Mesenchymal stem cell (in vitro differentiated cells and primary cell): Measurements from ENCODE around the gene MORC2.

Experiments used
- DNase-seq: peaks from one replicate; pipeline ENCODE4 v3.0.0-alpha.2; 2013
- H2AFZ ChIP-seq: one replicate; pipeline ENCODE4 v1.6.1; 2013; ENCODE audit warnings: low read depth, mild to moderate bottlenecking, control low read depth, inconsistent platforms, low read length, moderate library complexity
- H2AK5ac ChIP-seq: 2 replicates; pipeline ENCODE4 v1.6.1; 2013; ENCODE audit warnings: low read length, moderate library complexity, mild to moderate bottlenecking, inconsistent platforms; ENCODE audit not compliant: severe bottlenecking
- H2BK120ac ChIP-seq: one replicate; pipeline ENCODE4 v1.6.1; 2013; ENCODE audit warnings: low read depth, mild to moderate bottlenecking, inconsistent platforms, low read length, moderate library complexity
- H2BK12ac ChIP-seq, 2 experiments: one replicate each; pipeline ENCODE4 v1.6.1; 2013; ENCODE audit warnings: inconsistent platforms in 2 of 2, low read length in 2 of 2, mild to moderate bottlenecking in 2 of 2, moderate library complexity in 2 of 2, control low read depth in 1 of 2
- H2BK15ac ChIP-seq: one replicate; pipeline ENCODE4 v1.6.1; 2013; ENCODE audit warnings: mild to moderate bottlenecking, low read depth, inconsistent platforms; ENCODE audit not compliant: poor library complexity, severe bottlenecking
- H2BK5ac ChIP-seq: 2 replicates; pipeline ENCODE4 v1.6.1; 2013; ENCODE audit warnings: low read depth, mild to moderate bottlenecking, low read length, control low read depth, inconsistent platforms; ENCODE audit not compliant: poor library complexity, severe bottlenecking
- H3K14ac ChIP-seq, 2 experiments: one replicate each; pipeline ENCODE4 v1.6.1; 2013; ENCODE audit warnings: inconsistent platforms in 2 of 2, low read length in 2 of 2, control low read depth in 1 of 2, mild to moderate bottlenecking in 1 of 2, moderate library complexity in 1 of 2
- H3K18ac ChIP-seq, 2 experiments: one replicate each; pipeline ENCODE4 v1.6.1; 2013; ENCODE audit warnings: inconsistent platforms in 2 of 2, low read length in 2 of 2, control low read depth in 1 of 2, low read depth in 1 of 2, mild to moderate bottlenecking in 1 of 2
- H3K23ac ChIP-seq, 2 experiments: one replicate each; pipeline ENCODE4 v1.6.1; 2013; ENCODE audit warnings: inconsistent platforms in 2 of 2, low read length in 2 of 2, mild to moderate bottlenecking in 2 of 2, moderate library complexity in 2 of 2, control low read depth in 1 of 2
- H3K27ac ChIP-seq: 2 replicates; pipeline ENCODE4 v1.5.1; 2013; ENCODE audit warnings: mild to moderate bottlenecking, moderate library complexity, low read length, control low read depth, inconsistent platforms; ENCODE audit not compliant: poor library complexity, severe bottlenecking
- H3K27me3 ChIP-seq, 2 experiments: 2 replicates each; pipeline versions ENCODE4 v1.6.1 to v1.7.0; 2013; ENCODE audit warnings: low read length in 2 of 2, mild to moderate bottlenecking in 2 of 2, moderate library complexity in 2 of 2, control low read depth in 1 of 2, inconsistent platforms in 1 of 2; ENCODE audit not compliant: control insufficient read depth in 1 of 2, insufficient read depth in 1 of 2
- H3K36me3 ChIP-seq, 2 experiments: 2 replicates each; pipeline versions ENCODE4 v1.6.1 to v1.7.0; 2013; ENCODE audit warnings: low read length in 2 of 2, control low read depth in 1 of 2, inconsistent platforms in 1 of 2, low read depth in 1 of 2, mild to moderate bottlenecking in 1 of 2; ENCODE audit not compliant: insufficient read depth in 2 of 2, control insufficient read depth in 1 of 2
- H3K4ac ChIP-seq, 2 experiments: one replicate each; pipeline ENCODE4 v1.6.1; 2013; ENCODE audit warnings: inconsistent platforms in 2 of 2, low read length in 2 of 2, mild to moderate bottlenecking in 2 of 2, moderate library complexity in 2 of 2, control low read depth in 1 of 2, low read depth in 1 of 2
- H3K4me1 ChIP-seq: 2 replicates; pipeline ENCODE4 v1.6.1; 2013; ENCODE audit warnings: low read depth, low read length, control low read depth; ENCODE audit not compliant: control insufficient read depth, insufficient read depth
- H3K4me2 ChIP-seq: 2 replicates; pipeline ENCODE4 v1.6.1; 2013; ENCODE audit warnings: low read length, mild to moderate bottlenecking, inconsistent platforms; ENCODE audit not compliant: poor library complexity, severe bottlenecking
- H3K4me3 ChIP-seq, 2 experiments: 2 replicates each; pipeline versions ENCODE4 v1.5.1 to v1.7.0; 2013; ENCODE audit warnings: low read length in 2 of 2, mild to moderate bottlenecking in 2 of 2, control low read depth in 1 of 2, low read depth in 1 of 2; ENCODE audit not compliant: insufficient read depth in 1 of 2
- H3K79me1 ChIP-seq: replicated peaks from 2 replicates; pipeline ENCODE4 v1.6.1; 2013; ENCODE audit warnings: mild to moderate bottlenecking, control low read depth, low read length, inconsistent platforms; ENCODE audit not compliant: poor library complexity, severe bottlenecking
- H3K9ac ChIP-seq: 2 replicates; pipeline ENCODE4 v1.7.0; 2013; ENCODE audit warnings: mild to moderate bottlenecking, low read length, moderate library complexity
- H3K9me3 ChIP-seq: 2 replicates; pipeline ENCODE4 v1.7.0; 2013; ENCODE audit warnings: mild to moderate bottlenecking, low read length; ENCODE audit not compliant: control insufficient read depth
- H4K8ac ChIP-seq: one replicate; pipeline ENCODE4 v1.6.1; 2013; ENCODE audit warnings: inconsistent platforms, mild to moderate bottlenecking, low read length, moderate library complexity
- H4K91ac ChIP-seq: one replicate; pipeline ENCODE4 v1.6.1; 2013; ENCODE audit warnings: mild to moderate bottlenecking, low read length, inconsistent platforms
- WGBS: methylation state at CpG from one replicate; pipeline ENCODE4 v1.1.7; 2013; ENCODE audit warnings: mixed read lengths; 5-methylcytosine and 5-hydroxymethylcytosine counted together

MORC2 gene

GRCh38 chr22:30880181-30880601 is 88.4 kb downstream of the MORC2 start:
- no peaks in the 10 kb centered on the region for H3K36me3 ChIP-seq
- H4K91ac ChIP-seq, result peak overlapping the region; percentile 21
- no peak overlapping the region for H2BK12ac ChIP-seq
- H3K4me3 ChIP-seq, result no peak overlapping the region
- no peak overlapping the region for H3K9ac ChIP-seq
- no peak overlapping the region for H2AK5ac ChIP-seq
- H3K18ac ChIP-seq, result no peak overlapping the region
- H3K27me3 ChIP-seq, result peaks cover 0 to 23% of the 10 kb centered on the region in 2 experiments
- peaks cover 3% of the 10 kb centered on the region for H3K4me1 ChIP-seq
- H2AFZ ChIP-seq, result no peak overlapping the region
- H3K79me1 ChIP-seq, result no peaks in the 10 kb centered on the region
- H2BK5ac ChIP-seq, result no peak overlapping the region
- no peak for DNase-seq
- H2BK120ac ChIP-seq, result no peak overlapping the region
- H3K4ac ChIP-seq, result no peak overlapping the region
- H3K23ac ChIP-seq, result no peak overlapping the region
- no peak overlapping the region for H3K4me2 ChIP-seq
- H3K14ac ChIP-seq, result no peak overlapping the region
- H2BK15ac ChIP-seq, result no peak overlapping the region
- 85% methylated on average over 8 of the region's 8 CpGs for WGBS
- H3K27ac ChIP-seq, result no peak overlapping the region
- no peak overlapping the region for H4K8ac ChIP-seq
- H3K9me3 ChIP-seq, result no peaks in the 10 kb centered on the region

DNA sequence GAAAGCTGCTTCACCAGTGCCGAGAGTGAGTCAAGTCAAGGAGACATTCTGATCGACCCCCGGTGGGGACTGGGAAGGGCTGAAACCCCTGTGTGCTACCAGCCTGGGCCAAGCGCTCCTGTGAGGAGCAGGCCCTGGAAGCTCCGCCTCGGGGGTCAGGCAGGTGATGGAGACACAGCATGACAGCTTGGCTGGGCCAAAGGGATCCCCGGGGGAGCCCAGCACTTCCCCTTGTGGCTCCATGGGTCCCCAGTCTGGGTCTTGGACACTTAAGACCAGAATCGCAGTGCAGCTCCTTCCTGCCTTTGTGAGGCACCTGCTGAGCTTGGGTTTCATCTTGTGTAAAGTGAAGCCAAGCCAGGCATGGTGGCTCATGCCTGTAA is 89.2 kb downstream of the MORC2 start:
- Histone ChIP-seq H4K8ac (no peak overlapping the region), H2BK5ac (no peak overlapping the region), H2AK5ac (no peak overlapping the region), H3K4me1 (peaks cover 3% of the 10 kb centered on the region), H3K18ac (no peak overlapping the region), H3K27me3 (peaks cover 0 to 23% of the 10 kb centered on the region in 2 experiments), H2BK15ac (no peak overlapping the region), H3K4ac (no peak overlapping the region), H2BK12ac (no peak overlapping the region), H3K9me3 (no peaks in the 10 kb centered on the region), H3K23ac (no peak overlapping the region), H3K4me2 (no peak overlapping the region), H2BK120ac (no peak overlapping the region), H2AFZ (no peak overlapping the region), H3K27ac (no peak overlapping the region), H3K4me3 (no peak overlapping the region), H3K36me3 (no peaks in the 10 kb centered on the region), H3K14ac (no peak overlapping the region), H3K9ac (no peak overlapping the region), H3K79me1 (no peaks in the 10 kb centered on the region), H4K91ac (no peak overlapping the region)
- DNase-seq, result no peak
- WGBS, result 80% methylated on average over 8 of the region's 8 CpGs

GRCh38 chr22:30878516-30879414 is 89.8 kb downstream of the MORC2 start:
- Histone ChIP-seq H2BK5ac (no peak overlapping the region), H4K8ac (no peak overlapping the region), H2BK12ac (no peak overlapping the region), H3K4me2 (no peak overlapping the region), H3K79me1 (no peaks in the 10 kb centered on the region), H3K18ac (no peak overlapping the region), H3K9ac (no peak overlapping the region), H3K27ac (no peak overlapping the region), H3K27me3 (peaks cover 0 to 18% of the 10 kb centered on the region in 2 experiments), H2BK15ac (peak overlapping the region; percentile 4), H3K9me3 (no peaks in the 10 kb centered on the region), H3K4me3 (no peak overlapping the region), H4K91ac (no peak overlapping the region), H3K36me3 (no peaks in the 10 kb centered on the region), H3K4me1 (peaks cover 3% of the 10 kb centered on the region), H2AFZ (no peak overlapping the region), H3K14ac (no peak overlapping the region), H3K23ac (no peak overlapping the region), H2AK5ac (no peak overlapping the region), H3K4ac (no peak overlapping the region), H2BK120ac (no peak overlapping the region)
- DNase-seq, result no peak
- WGBS, result 83% methylated on average over 16 of the region's 16 CpGs

DNA sequence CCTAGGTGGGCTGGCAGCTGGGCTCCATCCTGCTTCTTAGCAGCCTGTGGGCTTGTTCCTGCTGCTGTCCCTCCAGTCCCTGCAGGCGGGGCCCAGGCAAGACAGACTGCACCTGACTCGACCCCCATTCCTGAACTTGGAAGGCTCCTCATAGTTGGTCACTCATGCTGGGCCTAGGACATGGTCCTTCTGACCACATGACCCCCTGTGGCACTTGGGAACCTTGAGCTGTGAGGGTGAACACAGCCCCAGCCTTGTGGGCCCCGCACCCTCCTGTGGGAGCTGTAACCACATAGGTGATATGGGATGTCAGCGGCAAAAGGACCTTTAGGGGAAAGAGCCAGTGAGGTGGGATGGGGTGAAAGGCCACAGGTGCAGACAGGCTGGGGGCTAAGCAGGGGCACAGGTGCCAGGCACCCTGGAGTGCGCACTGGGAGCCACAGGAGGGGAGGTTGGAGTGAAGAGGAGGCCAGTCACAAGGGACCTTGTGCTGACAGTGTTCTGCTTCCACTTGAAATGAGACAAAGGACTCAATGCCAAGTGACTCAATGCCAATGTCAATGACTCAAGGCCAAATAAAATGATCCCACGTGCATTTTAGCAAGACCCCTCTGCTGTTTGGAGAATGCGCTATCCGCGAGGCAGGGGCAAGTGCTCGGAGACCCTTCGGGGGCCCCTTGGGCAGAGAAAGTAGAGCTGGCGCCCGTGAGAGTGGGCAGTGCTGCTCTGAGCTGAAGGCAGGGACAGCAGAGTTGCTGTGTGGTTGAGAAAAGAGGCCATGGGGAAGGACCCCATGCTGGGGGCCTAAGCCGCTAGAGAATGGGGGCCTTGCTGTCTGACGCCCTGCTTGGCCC is 90.7 kb downstream of the MORC2 start:
- Histone ChIP-seq H3K9me3 (no peaks in the 10 kb centered on the region), H2AK5ac (no peak overlapping the region), H4K91ac (peak overlapping the region; percentile 7), H3K27me3 (peaks cover 0 to 14% of the 10 kb centered on the region in 2 experiments), H2BK12ac (no peak overlapping the region), H3K4me1 (peaks cover 3% of the 10 kb centered on the region), H3K4me2 (no peak overlapping the region), H3K4me3 (no peak overlapping the region), H3K79me1 (no peaks in the 10 kb centered on the region), H2BK120ac (no peak overlapping the region), H3K36me3 (peaks cover 0 to 3% of the 10 kb centered on the region in 2 experiments), H3K4ac (no peak overlapping the region), H2BK15ac (peak overlapping the region; percentile 4), H3K27ac (no peak overlapping the region), H2AFZ (no peak overlapping the region), H2BK5ac (no peak overlapping the region), H4K8ac (no peak overlapping the region), H3K23ac (no peak overlapping the region), H3K18ac (no peak overlapping the region), H3K9ac (no peak overlapping the region), H3K14ac (no peak overlapping the region)
- DNase-seq, result no peak
- 88% methylated on average over 15 of the region's 15 CpGs for WGBS
